Activated T-cell treated with anti-CD3 and anti-CD28 coated beads for 24 hours (primary cell): Measurements from ENCODE around the gene SMIM44.
A peak's percentile ranks its signal among the peaks of the same experiment; 100 is the strongest.
"Not testable (repeated sequence)": the region's sequence is repeated elsewhere in the genome, so short reads cannot be mapped to it uniquely, and the experiment has no call there.

Experiments used
- DNase-seq: peaks from one replicate; pipeline ENCODE4 v3.0.0-alpha.2; 2020; ENCODE audit warnings: low read depth

The SMIM44 gene

DNA sequence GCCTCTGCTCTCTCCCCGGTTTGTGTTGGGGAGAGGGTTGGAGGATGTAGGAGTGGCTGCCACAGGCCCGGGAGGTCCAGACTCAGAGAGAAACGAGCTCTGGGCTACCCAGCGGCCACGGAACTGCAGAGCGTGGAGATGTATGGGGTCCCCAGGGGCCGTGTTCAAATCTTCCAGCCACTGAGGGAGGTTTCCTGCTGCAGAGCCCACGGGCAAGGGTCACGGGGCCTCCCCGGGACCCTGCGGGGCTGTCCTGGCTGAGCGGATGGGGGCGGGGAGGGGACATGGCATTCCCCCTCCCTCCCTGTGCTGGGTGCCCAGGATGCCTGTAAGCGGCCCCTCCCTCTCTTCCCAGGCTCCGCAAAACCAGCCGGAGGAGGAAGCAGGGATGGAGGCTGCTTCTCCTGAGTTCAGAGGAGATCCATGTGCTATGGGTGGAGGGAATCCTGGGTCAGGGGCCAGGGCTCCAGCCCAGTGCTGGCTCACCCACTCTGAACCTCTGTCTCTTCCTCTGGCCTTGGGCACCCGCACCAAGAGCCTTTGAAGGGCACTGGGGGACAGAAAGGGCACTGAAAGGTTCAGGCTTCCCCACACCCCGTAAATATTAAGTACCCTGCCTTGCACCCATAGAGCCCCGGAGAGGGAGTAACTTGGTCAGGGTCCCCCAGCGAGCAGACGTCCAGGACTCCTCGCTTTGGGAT lies 25.6 kb downstream of the SMIM44 start:
- DNase-seq: no peak

- DNase-seq: no peak
Observed at GRCh38 chr19:3456925-3457527, 26.2 kb downstream of the SMIM44 start.

DNA sequence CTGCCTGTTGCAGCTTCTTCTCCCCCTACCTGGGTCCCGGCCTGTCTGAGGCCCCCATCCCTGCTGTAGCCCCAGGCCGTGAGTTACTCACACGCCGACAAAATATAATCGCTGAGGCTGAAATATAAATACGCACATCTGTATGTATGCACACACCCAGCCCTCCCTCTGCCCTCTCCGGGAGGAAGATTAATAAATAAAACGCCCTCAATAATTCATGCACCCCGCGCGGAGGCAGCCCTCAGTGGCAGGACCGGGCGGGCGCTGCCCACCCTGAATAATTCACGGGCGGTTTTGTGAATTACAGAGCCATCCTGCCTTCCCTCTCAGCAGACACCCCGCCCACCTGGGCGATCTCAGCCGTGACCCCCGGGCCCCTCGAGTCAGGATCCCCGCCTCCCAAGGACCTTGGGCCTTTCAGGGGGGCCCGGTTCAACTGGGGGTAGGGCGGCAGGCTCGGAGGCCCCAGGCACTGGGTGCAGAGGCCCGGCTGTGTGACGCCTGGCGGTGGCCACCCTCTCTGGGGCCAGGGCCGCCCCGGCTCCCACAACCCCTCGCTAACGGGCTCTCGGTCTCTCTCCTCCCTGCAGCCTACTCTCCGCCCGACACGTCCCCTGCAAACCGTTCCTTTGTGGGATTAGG lies 27.2 kb downstream of the SMIM44 start:
- no peak for DNase-seq

- no peak for DNase-seq
Observed at GRCh38 chr19:3455393-3455955, 27.8 kb downstream of the SMIM44 start.

DNA sequence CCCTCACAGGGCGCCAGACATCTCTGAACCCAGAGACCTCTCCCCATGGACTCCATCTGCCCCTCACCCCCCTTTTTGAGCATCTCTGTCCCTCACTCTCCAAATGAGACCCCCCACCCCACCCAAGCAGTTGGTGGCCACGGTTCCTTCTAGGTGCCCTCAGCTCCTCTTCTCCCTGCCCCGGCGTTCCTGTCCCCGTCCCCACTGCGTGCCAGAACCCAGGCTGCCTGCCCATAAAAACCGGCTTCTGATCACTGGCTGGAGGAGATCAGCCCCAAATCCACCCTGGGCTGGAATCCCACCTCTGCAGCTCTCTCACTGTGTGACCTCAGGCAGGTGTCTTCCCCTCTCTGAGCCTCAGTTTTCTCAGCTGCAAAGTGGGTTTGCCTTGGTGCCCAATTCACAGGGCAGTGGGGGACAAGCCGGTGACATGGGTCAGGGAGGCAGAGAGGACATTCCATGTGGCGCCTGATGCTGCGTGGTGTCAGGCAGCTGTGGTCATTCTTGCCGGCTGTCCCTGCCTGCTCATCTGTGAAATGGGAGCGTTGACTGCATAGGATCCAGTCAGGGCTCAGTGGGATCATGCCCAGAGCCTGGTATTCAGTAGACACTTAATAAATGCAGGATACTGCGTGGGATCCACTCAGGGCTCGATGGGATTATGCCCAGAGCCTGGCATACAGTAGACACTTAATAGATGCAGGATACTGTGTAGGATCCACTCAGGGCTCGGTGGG lies 28.4 kb downstream of the SMIM44 start:
- DNase-seq: no peak

- DNase-seq: no peak
Observed at GRCh38 chr19:3453840-3454239, 29.4 kb downstream of the SMIM44 start.

GRCh38 chr19:3452942-3453214 lies 30.4 kb downstream of the SMIM44 start:
- not testable (repeated sequence) for DNase-seq

- no peak for DNase-seq
Observed at GRCh38 chr19:3452171-3452941, 30.9 kb downstream of the SMIM44 start.

GRCh38 chr19:3451451-3451866 lies 31.8 kb downstream of the SMIM44 start:
- DNase-seq: no peak

DNA sequence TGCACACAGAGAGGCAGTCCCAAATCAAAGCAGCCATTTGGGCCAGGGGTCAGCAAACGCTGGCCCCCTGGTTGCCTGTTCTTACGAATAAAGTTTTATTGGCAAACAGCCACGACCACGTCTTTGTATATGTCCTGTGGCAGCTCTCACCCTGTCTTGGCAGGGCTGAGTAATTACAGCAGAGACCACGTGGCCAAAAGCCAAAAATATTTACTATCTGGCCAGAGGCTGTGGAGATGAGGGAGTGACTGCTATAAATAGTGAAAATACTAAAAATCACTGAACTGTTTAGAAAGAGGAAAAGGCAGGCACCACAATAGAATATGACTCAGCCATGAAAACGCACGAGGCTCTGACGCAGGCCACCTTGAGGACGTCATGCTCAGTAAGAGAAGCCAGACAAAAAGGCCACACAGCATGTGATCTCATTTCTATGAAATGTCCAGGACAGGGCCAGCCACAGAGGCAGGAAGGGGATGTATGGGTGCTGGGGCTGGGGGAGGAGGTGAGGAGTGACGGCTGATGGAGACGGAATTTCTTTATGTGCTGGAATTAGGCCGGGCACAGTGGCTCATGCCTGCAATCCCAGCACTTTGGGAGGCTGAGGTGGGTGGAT lies 32.3 kb downstream of the SMIM44 start:
- no peak for DNase-seq

- DNase-seq: no peak
Observed at GRCh38 chr19:3448616-3449334, 34.5 kb downstream of the SMIM44 start.

DNA sequence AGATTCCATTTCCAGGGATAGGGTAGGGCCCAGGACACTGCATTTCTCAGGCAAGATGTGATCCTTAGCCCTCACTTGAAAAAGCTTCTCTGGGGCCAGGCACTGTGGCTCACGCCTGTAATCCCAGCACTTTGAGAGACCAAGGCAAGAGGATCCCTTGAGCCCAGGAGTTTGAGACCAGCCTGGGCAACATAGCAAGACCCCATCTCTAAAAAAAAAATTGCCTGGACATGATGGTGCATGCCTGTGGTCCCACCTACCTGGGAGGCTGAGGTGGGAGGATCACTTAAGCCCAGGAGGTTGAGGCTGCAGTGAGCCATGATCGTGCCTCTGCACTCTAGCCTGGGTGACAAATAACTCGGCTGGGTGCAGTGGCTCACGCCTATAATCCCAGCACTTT lies 36.6 kb downstream of the SMIM44 start:
- not testable (repeated sequence) for DNase-seq

DNA sequence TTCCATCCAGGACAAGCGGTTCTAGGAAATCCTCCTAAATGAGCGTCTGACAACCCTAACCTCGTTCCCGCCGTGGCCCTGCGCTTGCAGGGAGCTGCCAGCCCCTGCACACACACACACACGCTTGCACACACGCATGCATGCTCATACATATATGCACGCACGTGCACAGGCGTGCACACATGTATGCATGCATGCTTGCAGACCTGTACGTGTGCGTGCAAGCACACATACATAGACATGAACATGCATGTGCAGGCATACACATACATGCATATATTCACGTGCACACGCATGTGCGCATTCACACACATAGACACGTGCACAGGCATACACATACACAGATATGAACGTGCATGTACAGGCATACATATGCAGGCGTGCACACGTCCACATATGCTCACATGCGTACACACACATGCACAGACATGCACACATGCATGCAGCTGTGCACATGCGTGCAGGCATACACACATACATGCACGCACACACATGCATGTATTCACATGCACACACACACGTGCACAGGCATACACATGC lies 38.5 kb downstream of the SMIM44 start:
- no peak for DNase-seq

DNA sequence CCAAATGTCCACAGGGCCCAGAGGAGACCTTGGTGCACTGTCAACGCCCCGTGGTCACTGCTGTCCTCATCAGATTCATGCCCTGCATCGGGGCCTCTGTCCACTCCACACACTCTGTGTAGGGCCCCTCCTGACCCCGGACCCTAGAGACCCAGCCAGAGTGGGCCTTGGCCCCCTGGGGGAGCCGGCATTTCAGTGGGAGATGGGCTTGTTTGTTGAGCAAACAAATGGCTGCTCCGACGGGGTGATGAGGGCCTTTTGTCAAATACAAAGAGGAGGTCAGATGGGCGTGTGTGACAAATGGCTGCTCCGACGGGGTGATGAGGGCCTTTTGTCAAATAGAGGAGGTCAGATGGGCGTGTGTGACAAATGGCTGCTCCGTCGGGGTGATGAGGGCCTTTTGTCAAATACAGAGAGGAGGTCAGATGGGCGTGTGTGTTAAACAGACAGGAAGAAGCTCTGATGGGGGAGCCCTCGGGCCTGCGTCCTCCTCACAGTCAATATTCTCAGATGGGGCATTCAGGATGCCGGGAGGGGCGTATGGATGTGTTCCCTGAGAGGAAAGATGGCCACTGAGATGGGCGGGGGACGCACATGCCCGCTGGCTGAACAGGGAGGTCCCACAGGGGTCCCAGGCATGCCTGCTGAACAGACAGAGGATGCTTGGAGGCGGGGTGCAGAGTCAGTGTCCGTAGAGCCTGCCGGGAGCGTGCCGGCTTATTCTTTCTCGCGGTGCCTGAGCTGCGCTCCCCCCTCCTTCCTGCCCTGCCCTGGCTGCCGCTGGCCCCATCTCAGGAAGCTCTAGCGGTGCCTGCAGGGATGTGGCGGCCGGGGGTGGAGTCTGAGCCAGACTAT lies 39.2 kb downstream of the SMIM44 start:
- DNase-seq: no peak

DNA sequence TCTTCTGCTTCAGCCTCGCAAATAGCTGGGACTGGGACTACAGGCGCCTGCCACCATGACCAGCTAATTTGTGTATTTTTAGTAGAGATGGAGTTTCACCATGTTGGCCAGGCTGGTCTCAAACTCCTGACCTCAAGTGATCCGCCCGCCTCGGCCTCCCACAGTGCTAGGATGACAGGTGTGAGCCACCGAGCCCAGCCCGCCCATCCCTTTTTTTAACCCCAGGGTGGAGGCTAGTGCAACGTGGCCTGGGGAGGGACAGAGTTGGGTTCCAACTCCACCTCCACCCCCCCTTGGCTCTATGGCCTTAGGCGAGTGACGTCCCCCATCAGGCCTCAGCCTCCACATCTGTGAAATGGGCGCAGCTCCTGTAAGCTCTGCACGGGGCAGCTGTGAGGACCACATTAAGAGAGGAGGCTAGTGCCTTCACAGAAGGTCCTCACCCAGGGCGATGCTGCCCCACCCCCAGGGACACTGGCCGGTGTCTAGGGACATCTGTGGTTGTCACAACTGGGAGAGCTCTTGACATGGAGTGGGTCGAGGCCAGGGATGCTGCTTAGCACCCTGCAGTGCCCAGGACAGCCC lies 40.7 kb downstream of the SMIM44 start:
- no peak for DNase-seq

- DNase-seq: no peak
Observed at GRCh38 chr19:3441986-3442329, 41.3 kb downstream of the SMIM44 start.

DNA sequence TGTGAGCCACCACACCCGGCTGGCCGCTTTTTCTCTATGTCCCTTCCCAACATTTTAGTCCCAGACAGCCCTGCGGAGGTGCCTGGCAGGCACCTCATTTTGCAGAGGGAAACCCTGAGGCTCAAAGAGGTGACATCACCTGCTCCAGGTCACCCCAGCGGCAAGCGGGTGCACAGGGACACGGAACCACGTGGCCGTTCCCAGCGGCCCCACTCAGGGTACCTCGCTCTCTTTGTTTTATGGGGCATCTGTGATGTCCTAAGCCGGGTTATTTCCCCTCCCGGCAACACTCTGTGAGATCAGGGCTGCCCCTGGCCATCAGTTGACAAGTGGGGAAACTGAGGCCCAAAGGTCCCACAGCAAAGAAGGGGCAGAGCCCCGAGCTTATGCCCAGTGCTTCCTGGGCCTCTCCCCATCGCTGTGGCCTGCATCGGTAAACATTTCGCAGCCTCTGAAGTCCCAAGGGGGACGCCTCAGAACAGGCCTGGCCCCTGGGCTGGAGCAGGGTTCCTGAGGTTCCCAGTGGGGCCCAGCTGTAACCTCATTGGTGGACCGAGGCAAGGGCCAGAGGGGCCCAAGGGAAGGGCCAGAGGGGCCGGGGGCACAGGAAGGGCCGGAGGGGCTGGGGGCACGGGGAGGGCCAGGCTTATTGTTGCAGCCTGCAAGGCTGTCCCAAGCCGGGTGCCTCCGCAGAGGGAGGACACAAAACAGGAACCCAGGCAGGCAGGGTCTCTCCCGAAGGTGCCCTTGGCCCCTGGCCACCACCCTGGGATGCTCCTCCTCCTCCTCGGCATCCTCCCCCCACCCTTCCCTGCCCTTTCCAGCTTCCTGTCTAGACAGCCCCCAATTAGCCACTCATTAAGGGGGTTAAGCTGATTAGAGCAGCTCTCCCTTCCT lies 41.9 kb downstream of the SMIM44 start:
- DNase-seq: no peak

GRCh38 chr19:3440082-3440481 lies 43.2 kb downstream of the SMIM44 start:
- peak; percentile 46 for DNase-seq
